ENCODE measurements around the gene PDSS2. TPM values are rescaled to one million over a fixed set of nuclear protein-coding genes. Genes with fewer than 3 reads are reported as not detected.

PDSS2 gene
- total RNA-seq, 1 experiment from 2014 or later: 12.1 TPM

GRCh38 chr6:107216197-107216933, 243.0 kb downstream of the PDSS2 start:
- Mint-ChIP-seq H3K4me1 (peaks cover 22 to 25% of the 10 kb centered on the region in 2 experiments), H3K27ac (no peak overlapping the region), H3K36me3 (ENCODE audit: insufficient read depth in 1 of 3, low read depth in 3 of 3) (no peaks in the 10 kb centered on the region), H3K9me3 (no peaks in the 10 kb centered on the region), H3K27me3 (ENCODE audit: low read depth) (no peaks in the 10 kb centered on the region; the same call in 1 of the 2 replicates), H3K4me3 (no peak overlapping the region)
- Histone ChIP-seq H2BK15ac (ENCODE audit: low read depth, low read length) (no peak overlapping the region), H3K56ac (ENCODE audit: insufficient read length, low read depth, low read length) (no peak overlapping the region), H2BK120ac (ENCODE audit: low read depth, low read length, poor library complexity, severe bottlenecking) (no peak overlapping the region), H2AFZ (ENCODE audit: low read length) (no peak overlapping the region), H2BK12ac (ENCODE audit: insufficient read length, low read depth, low read length) (no peak overlapping the region), H4K20me1 (ENCODE audit: control insufficient read depth, insufficient read depth, insufficient read length) (no peaks in the 10 kb centered on the region), H4K5ac (ENCODE audit: insufficient read length, low read depth, low read length) (no peak overlapping the region), H3K79me2 (ENCODE audit: insufficient read depth, low read length) (no peaks in the 10 kb centered on the region), H3K79me1 (ENCODE audit: insufficient read depth, low read depth, low read length, poor library complexity, severe bottlenecking) (no peaks in the 10 kb centered on the region), H2AK5ac (ENCODE audit: insufficient read length, low read length) (no peak overlapping the region), H3K9ac (ENCODE audit: extremely low read depth, insufficient read length, low read length) (no peak overlapping the region), H3K14ac (ENCODE audit: insufficient read depth, low read length) (no peak overlapping the region), H2BK20ac (ENCODE audit: low read depth, low read length, poor library complexity, severe bottlenecking) (no peak overlapping the region), H4K8ac (replicated peaks; ENCODE audit: insufficient read length, low read depth, low read length) (no peak overlapping the region), H4K91ac (ENCODE audit: insufficient read length, low read depth, low read length) (no peak overlapping the region), H3K9me3 (ENCODE audit: control insufficient read depth, low read depth, low read length) (no peaks in the 10 kb centered on the region), H2BK5ac (ENCODE audit: insufficient read length, low read length) (no peak overlapping the region), H3K23ac (ENCODE audit: insufficient read length, low read depth, low read length) (no peak overlapping the region), H3K27me3 (ENCODE audit: insufficient read depth, low read length) (no peaks in the 10 kb centered on the region), H3K4me2 (ENCODE audit: insufficient read depth, insufficient read length, low read length) (no peak overlapping the region), H3T11ph (ENCODE audit: low read length) (no peak overlapping the region), H3K23me2 (ENCODE audit: insufficient read length, low read depth, low read length, poor library complexity, severe bottlenecking) (no peaks in the 10 kb centered on the region), H3K18ac (ENCODE audit: insufficient read length, low read depth, low read length) (no peak overlapping the region), H3K4ac (ENCODE audit: low read depth, low read length) (no peak overlapping the region), H3K27ac (ENCODE audit: insufficient read length, low read depth, low read length) (no peak overlapping the region), H3K4me1 (ENCODE audit: insufficient read depth, low read length) (no peaks in the 10 kb centered on the region)
- TF ChIP-seq CTCF (conservative IDR thresholded peaks at IDR 0.05): no peak
- WGBS (ENCODE audit: extremely low coverage, insufficient read length, low lambda C conversion rate): no CpG with 5 or more reads among the region's 8 CpGs
- no peak for DNase-seq
